GM21367 (cell line): ENCODE data around the gene CFAP70.
"Not testable (repeated sequence)": the region's sequence is repeated elsewhere in the genome, so short reads cannot be mapped to it uniquely, and the experiment has no call there.

Experiments used
- ATAC-seq: cut with Tn5 transposase; IDR thresholded peaks from one replicate; pipeline ENCODE4 v1.9.1; 2021; ENCODE audit not compliant: unreplicated experiment

The CFAP70 gene

GRCh38 chr10:73340121-73340520, 18.5 kb downstream of the CFAP70 start:
- ATAC-seq = no peak

- no peak for ATAC-seq
These were observed 19.2 kb downstream of the CFAP70 start for GRCh38 chr10:73339436-73339835.

GRCh38 chr10:73338801-73339368, 19.8 kb downstream of the CFAP70 start:
- ATAC-seq = no peak

GRCh38 chr10:73333202-73333601, 25.5 kb downstream of the CFAP70 start:
- no peak for ATAC-seq

GRCh38 chr10:73332379-73332778, 26.3 kb downstream of the CFAP70 start:
- ATAC-seq = no peak

- ATAC-seq = not testable (repeated sequence)
These were observed 30.1 kb downstream of the CFAP70 start for GRCh38 chr10:73328523-73328922.

GRCh38 chr10:73325290-73325689, 33.4 kb downstream of the CFAP70 start:
- not testable (repeated sequence) for ATAC-seq

- ATAC-seq = not testable (repeated sequence)
These were observed 35.1 kb downstream of the CFAP70 start for GRCh38 chr10:73323582-73323981.

GRCh38 chr10:73310475-73310874, 48.2 kb downstream of the CFAP70 start:
- ATAC-seq = no peak

- no peak for ATAC-seq
These were observed 51.4 kb downstream of the CFAP70 start for GRCh38 chr10:73307203-73307800.

GRCh38 chr10:73306171-73306708, 52.4 kb downstream of the CFAP70 start:
- no peak for ATAC-seq

GRCh38 chr10:73296946-73297345, 61.7 kb downstream of the CFAP70 start:
- no peak for ATAC-seq

- no peak for ATAC-seq
These were observed 65.2 kb downstream of the CFAP70 start for GRCh38 chr10:73293461-73293860.

GRCh38 chr10:73289958-73290357, 68.7 kb downstream of the CFAP70 start:
- ATAC-seq = no peak

GRCh38 chr10:73287441-73287840, 71.2 kb downstream of the CFAP70 start:
- ATAC-seq = no peak

- ATAC-seq = no peak
These were observed 77.6 kb downstream of the CFAP70 start for GRCh38 chr10:73281097-73281496.

- no peak for ATAC-seq
These were observed 94.2 kb downstream of the CFAP70 start for GRCh38 chr10:73264423-73264822.

- ATAC-seq = no peak
These were observed 94.8 kb downstream of the CFAP70 start for GRCh38 chr10:73263693-73264347.

GRCh38 chr10:73262880-73263555, 95.6 kb downstream of the CFAP70 start:
- ATAC-seq = no peak

- ATAC-seq = no peak
These were observed 96.4 kb downstream of the CFAP70 start for GRCh38 chr10:73262105-73262730.

GRCh38 chr10:73261362-73261995, 97.2 kb downstream of the CFAP70 start:
- ATAC-seq = no peak
